GM18511 (cell line): ENCODE data around the gene TM7SF3.
"Not testable (repeated sequence)": the region's sequence is repeated elsewhere in the genome, so short reads cannot be mapped to it uniquely, and the experiment has no call there.

ENCODE experiments used
- ATAC-seq: cut with Tn5 transposase; IDR thresholded peaks from one replicate; pipeline ENCODE4 v1.9.1; 2021; ENCODE audit warnings: mild to moderate bottlenecking, moderate library complexity; ENCODE audit not compliant: unreplicated experiment

TM7SF3 gene

GRCh38 chr12:26987634-26988424 is 26.4 kb downstream of the TM7SF3 start:
- ATAC-seq, result no peak

- ATAC-seq, result no peak
Observed at GRCh38 chr12:26982866-26983265, 31.3 kb downstream of the TM7SF3 start.

- no peak for ATAC-seq
Observed at GRCh38 chr12:26979733-26980132, 34.5 kb downstream of the TM7SF3 start.

GRCh38 chr12:26978801-26979200 is 35.4 kb downstream of the TM7SF3 start:
- no peak for ATAC-seq

- no peak for ATAC-seq
Observed at GRCh38 chr12:26976687-26977086, 37.5 kb downstream of the TM7SF3 start.

- ATAC-seq, result peak; percentile 97
Observed at GRCh38 chr12:26971963-26972362, 42.2 kb downstream of the TM7SF3 start.

GRCh38 chr12:26970136-26970535 is 44.0 kb downstream of the TM7SF3 start:
- no peak for ATAC-seq

- ATAC-seq, result no peak
Observed at GRCh38 chr12:26966842-26967241, 47.3 kb downstream of the TM7SF3 start.

GRCh38 chr12:26963413-26963812 is 50.8 kb downstream of the TM7SF3 start:
- no peak for ATAC-seq

GRCh38 chr12:26961803-26962202 is 52.4 kb downstream of the TM7SF3 start:
- ATAC-seq, result no peak

- not testable (repeated sequence) for ATAC-seq
Observed at GRCh38 chr12:26961391-26961790, 52.8 kb downstream of the TM7SF3 start.

- no peak for ATAC-seq
Observed at GRCh38 chr12:26954027-26954426, 60.2 kb downstream of the TM7SF3 start.

- no peak for ATAC-seq
Observed at GRCh38 chr12:26953447-26953846, 60.7 kb downstream of the TM7SF3 start.

GRCh38 chr12:26948309-26948708 is 65.9 kb downstream of the TM7SF3 start:
- no peak for ATAC-seq

- ATAC-seq, result no peak
Observed at GRCh38 chr12:26941215-26941594, 73.0 kb downstream of the TM7SF3 start.

- no peak for ATAC-seq
Observed at GRCh38 chr12:26940516-26941214, 73.5 kb downstream of the TM7SF3 start.

- no peak for ATAC-seq
Observed at GRCh38 chr12:26939953-26940352, 74.2 kb downstream of the TM7SF3 start.

- ATAC-seq, result peak; percentile 20
Observed at GRCh38 chr12:26939192-26939832, 74.9 kb downstream of the TM7SF3 start.

- ATAC-seq, result peak; percentile 24
Observed at GRCh38 chr12:26938701-26939062, 75.5 kb downstream of the TM7SF3 start.

GRCh38 chr12:26937863-26938700 is 76.1 kb downstream of the TM7SF3 start, which contains the start of the genes FGFR1OP2 and INTS13:
Gene FGFR1OP2, plus strand, starts transcription at chr12:26938470. Its CDS starts 15,689 bp downstream, at chr12:26954159.
Gene INTS13, minus strand, starts transcription at chr12:26937981. Its CDS starts 1,178 bp downstream, at chr12:26936803.
- ATAC-seq, result peak; percentile 87

- ATAC-seq, result no peak
Observed at GRCh38 chr12:26937443-26937862, 76.7 kb downstream of the TM7SF3 start.
